GM18873 (cell line): ENCODE data around the gene HCST.

Experiments
- ATAC-seq: cut with Tn5 transposase; IDR thresholded peaks from one replicate; pipeline ENCODE4 v1.9.1; 2021; ENCODE audit warnings: mild to moderate bottlenecking, moderate library complexity, moderate number of reproducible peaks; ENCODE audit not compliant: unreplicated experiment, low FRiP score

The HCST gene

DNA sequence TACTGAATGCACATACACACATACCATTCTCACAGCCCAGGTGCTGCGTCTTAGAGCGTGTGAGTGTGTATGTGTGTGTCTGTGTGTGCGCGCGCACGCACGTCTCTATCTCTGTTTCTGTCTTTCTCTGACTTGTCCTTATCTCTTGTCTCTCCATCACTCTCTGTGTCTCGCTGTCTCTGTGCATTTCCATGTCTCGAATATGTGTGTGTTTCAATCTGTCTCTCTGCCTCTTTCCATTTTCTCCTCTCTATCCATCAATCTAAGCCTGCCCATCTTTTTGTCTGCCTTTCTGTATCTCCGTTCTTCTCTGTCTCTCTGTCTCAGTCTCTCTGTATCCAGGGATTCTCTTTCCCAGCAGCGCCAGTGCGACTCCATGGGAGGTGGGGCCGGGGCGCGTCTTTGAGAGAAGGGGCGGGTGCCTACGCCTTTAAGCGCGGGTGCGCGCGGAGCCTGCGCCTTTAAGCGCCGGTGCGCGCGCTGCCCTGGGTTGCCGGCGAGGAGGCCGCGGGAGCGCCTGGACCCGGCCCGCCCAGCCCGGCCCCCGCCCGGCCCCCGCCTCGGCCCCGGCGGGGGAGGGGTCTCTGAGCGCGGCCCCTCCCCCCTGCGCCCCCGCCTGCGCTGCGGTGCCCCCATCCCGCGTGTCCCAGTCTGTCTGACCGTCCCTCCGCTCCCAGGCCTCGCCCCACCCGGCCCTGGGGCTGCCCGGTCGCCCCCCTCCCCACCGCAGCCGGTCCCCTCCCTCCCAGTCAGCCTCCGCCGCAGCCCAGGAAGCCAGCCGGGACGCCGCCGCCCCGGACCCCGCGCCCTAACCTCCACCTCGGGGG is 33.8 kb downstream of the HCST start, which contains the start of gene LRFN3:
Gene LRFN3, plus strand, starts transcription at position 464 of the 827 bp plus-strand sequence. CDS start 3,052 bp downstream, outside the sequence.
- no peak for ATAC-seq

DNA sequence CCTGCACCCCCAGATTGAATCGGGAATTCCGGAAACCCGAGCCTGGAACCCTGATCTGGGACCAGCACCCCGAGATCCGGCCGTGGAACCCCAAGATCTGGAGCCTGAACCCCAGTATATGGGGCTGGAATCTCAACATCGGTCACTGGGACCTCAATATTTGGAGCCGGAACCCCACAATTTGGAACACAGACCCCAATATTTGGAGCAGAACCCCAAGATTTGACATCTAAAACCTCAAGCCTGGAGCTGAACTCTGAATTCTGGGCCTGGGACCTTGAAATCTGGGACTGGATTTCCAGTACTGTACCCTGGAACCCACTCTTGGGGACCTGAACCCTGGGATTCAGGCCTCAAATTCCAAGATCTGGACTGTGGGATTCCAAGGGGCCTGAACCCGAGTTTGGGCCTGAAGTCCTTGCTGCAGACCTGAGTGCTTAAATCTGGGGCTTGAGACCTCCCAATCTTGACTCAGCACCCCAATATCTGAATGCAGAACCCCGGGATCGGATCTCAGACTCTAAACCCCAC is 34.5 kb downstream of the HCST start:
- ATAC-seq, result no peak

- no peak for ATAC-seq
Measured at GRCh38 chr19:35937345-35938281, 35.3 kb downstream of the HCST start.

GRCh38 chr19:35938282-35939224 is 36.2 kb downstream of the HCST start:
- ATAC-seq, result no peak

GRCh38 chr19:35939307-35940077 is 37.2 kb downstream of the HCST start:
- no peak for ATAC-seq

- no peak for ATAC-seq
Measured at GRCh38 chr19:35940078-35940775, 37.9 kb downstream of the HCST start.

DNA sequence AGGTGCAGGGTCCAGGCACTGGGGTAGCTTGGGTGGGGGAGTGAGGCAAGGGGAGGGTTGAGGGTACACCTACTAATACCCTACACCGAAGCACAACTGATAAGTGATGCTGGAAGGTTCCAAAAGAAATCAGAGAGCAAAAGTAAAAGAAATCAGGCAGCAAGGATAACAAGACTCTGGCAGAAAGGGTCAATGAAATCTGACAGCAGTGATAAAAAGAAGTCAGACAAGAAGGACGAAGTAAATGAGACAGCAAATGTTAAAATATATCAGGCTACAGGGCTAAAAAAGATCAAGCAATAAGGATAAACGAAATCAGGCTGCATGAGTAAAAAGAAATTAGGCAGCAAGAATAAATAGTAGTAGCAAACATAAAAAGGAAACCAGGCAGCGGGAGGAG is 38.5 kb downstream of the HCST start:
- ATAC-seq, result no peak

DNA sequence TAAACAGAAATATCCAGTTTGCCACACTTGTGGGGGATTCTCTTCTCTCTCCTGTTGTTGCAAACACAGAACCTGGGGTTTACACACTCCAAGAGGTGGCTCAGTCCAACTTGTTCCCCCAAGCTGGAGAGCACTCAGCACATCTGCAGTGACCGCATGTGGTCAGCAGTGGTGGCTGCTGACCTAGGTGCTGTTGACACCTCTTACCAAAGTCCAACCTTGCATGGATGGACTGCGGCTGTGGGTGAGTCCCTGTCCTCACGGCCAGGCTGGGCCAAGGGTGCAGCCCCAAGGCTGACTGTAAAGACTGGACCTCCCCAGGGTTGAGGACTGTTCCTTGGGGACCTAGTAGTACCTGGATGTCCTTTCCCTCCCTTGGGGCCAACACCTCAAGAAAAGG is 39.9 kb downstream of the HCST start:
- no peak for ATAC-seq

DNA sequence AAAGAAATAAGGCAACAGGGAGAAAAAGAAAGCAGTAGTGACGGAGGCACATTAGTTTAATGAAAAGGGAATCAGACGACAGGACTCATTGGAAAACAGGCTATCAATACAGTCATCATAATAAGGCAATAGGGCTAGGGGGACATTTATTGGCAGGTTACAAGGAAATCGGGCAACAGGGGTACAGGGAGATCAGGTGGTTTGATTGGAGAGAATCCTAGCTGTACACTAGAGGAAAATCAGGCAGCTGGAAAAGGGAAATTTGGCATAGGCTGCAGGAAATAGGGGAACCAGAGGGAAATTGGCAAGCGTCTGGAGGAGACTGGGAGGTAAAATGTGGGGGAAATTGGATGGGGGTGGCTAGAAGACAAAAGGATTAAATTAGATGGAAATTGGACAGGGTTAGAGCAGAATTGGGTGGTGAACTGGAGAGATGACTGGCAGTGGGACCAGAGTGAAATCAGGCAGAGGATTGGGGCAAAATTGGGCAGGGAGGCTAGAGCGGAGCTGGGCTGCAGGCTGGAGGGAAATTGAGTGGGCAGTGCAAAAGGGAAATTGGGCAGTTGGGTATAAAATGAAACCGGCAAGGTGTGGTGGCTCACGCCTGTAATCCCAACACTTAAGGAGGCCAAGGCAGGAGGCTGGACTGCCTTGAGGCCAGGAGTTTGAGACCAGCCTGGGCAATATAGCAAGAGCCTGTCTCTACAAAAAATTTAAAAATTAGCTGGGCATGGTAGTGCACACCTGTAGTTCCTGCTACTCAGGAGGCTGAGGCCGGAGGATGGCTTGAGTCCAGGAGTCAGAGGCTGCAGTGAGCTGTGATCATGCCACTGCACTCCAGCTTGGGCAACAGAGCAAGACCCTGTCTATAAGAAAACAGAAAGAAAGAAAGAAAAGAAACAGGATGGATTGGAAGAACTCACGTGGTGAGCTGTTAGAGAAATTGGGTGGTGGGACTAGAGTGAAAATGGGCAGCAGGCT is 41.3 kb downstream of the HCST start:
- no peak for ATAC-seq

- no peak for ATAC-seq
Measured at GRCh38 chr19:35944556-35944955, 42.2 kb downstream of the HCST start.

DNA sequence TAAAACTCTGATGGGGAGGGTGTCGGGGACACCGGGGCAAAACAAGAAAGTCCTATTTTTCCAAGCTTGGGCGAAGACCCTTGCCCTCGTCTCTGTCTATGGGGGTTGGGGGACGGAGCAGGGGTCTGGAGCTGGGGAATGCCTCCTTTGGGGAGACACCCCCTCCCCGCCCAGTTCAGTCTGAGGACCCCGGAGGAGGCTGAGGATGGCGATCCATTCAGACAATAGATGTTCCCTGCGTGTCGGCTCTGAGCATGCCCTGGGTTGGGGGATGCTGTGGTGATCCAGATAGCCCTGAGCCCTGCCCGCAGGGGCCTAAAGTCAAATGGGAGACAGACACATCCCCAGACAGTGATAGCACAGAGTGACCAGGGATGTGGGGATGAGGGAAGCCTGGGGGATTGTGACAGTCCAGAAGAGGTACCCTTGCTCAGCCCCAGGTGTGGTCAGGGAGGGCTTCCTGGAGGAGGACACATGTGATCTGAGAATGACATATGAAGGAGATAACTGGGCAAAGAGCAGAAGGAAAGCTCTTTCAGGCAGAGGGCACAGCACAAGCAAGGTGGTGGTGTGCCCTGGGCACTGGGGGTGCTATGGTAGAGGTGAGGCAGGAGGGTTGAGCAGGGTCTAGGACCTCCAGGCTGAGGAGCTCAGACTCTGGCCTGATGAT is 42.9 kb downstream of the HCST start:
- no peak for ATAC-seq

- no peak for ATAC-seq
Measured at GRCh38 chr19:35946203-35946602, 43.9 kb downstream of the HCST start.

DNA sequence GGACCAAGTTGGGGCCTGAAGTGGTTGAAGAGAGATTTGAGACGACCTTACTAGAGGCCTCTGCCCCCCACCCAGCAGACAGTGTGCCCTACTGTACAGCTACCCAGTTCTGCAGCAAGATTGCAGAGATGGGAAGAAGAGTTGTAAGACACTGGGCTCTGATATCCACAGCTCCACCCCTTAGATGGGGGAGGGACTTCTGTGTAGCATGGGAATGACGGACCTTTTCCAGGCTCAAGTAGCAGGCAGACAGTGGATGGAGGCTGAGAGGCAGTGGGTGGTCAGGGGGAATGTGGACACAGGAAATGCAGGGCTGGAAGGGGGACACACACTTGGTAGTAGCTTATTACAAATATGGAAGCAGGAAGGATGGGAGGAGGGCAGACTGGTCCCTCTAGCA is 46.8 kb downstream of the HCST start:
- ATAC-seq, result no peak
